Mammary epithelial cell (primary cell): ENCODE results near the gene MID1IP1.

ENCODE experiments used
- CTCF ChIP-seq, 2 donors: IDR thresholded peaks in 1 of 2; conservative IDR thresholded peaks in 1 of 2; 2 replicates each; pipeline ENCODE4 v1.5.1; 2011 to 2012; ENCODE audit warnings: inconsistent platforms in 2 of 2, low read length in 2 of 2, mild to moderate bottlenecking in 2 of 2, control low read depth in 1 of 2, low read depth in 1 of 2; ENCODE audit not compliant: insufficient read depth in 1 of 2; ENCODE audit errors: extremely low read depth in 1 of 2
- EZH2 ChIP-seq: IDR thresholded peaks from 2 replicates; pipeline ENCODE4 v1.6.1; 2012; ENCODE audit warnings: low read length, inconsistent platforms, borderline replicate concordance

- TF ChIP-seq CTCF (conservative IDR thresholded peaks at IDR 0.05 in 1 of 2, IDR thresholded peaks at IDR 0.05 in 1 of 2; ENCODE audit: extremely low read depth in 1 of 2, insufficient read depth in 1 of 2, low read depth in 1 of 2, low read length in 2 of 2), result no peak
- TF ChIP-seq EZH2, result no peak
These were observed 47.6 kb downstream of the MID1IP1 start for GRCh38 chrX:38848671-38849455.
